ENCODE measurements around the gene OOEP. TPM values are rescaled to one million over a fixed set of nuclear protein-coding genes. Genes with fewer than 3 reads are reported as not detected.

Gene OOEP
- total RNA-seq, 4 donors from 2014 or later = not detected

GRCh38 chr6:73343164-73343563 is 26.5 kb downstream of the OOEP start:
- no peak for ATAC-seq
- no peak overlapping the region for H3K27ac ChIP-seq
- H3K36me3 ChIP-seq = no peaks in the 10 kb centered on the region
- H3K4me3 ChIP-seq = no peak overlapping the region
- no peak for TF ChIP-seq POLR2A (IDR thresholded peaks at IDR 0.05)
- no peak for TF ChIP-seq EP300 (IDR thresholded peaks at IDR 0.05)
- no peak for TF ChIP-seq CTCF (IDR thresholded peaks at IDR 0.05)
- no peak for TF ChIP-seq POLR2AphosphoS5 (IDR thresholded peaks at IDR 0.05)
- no peaks in the 10 kb centered on the region for H3K4me1 ChIP-seq
- H3K9me3 ChIP-seq = no peaks in the 10 kb centered on the region
- H3K27me3 ChIP-seq = peaks cover 13% of the 10 kb centered on the region

GRCh38 chr6:73342174-73342573 is 27.5 kb downstream of the OOEP start:
- no peak for TF ChIP-seq CTCF (IDR thresholded peaks at IDR 0.05)
- no peak for ATAC-seq
- 50 to 71% methylated on average over 1 to 4 of the region's 5 CpGs for WGBS, 2 donors (ENCODE audit: low coverage in 1 of 2)

GRCh38 chr6:73341335-73341734 is 28.4 kb downstream of the OOEP start:
- Histone ChIP-seq H3K4me3 (no peak overlapping the region), H3K27me3 (no peaks in the 10 kb centered on the region), H3K27ac (no peak overlapping the region), H3K4me1 (no peaks in the 10 kb centered on the region), H3K36me3 (no peaks in the 10 kb centered on the region), H3K9me3 (no peaks in the 10 kb centered on the region)
- TF ChIP-seq POLR2AphosphoS5 (IDR thresholded peaks at IDR 0.05) = no peak
- no peak for TF ChIP-seq POLR2A (IDR thresholded peaks at IDR 0.05)
- no peak for TF ChIP-seq CTCF (IDR thresholded peaks at IDR 0.05)
- no peak for TF ChIP-seq EP300 (IDR thresholded peaks at IDR 0.05)
- no peak for ATAC-seq
- 75% methylated on average over 1 of the region's 1 CpG; no CpG with 5 or more reads in 1 of the 2 donors for WGBS, 2 donors (ENCODE audit: low coverage in 1 of 2)

More at GRCh38 chr6:73342174-73342573, 27.5 kb downstream of the OOEP start:
- Histone ChIP-seq H3K4me3 (no peak overlapping the region), H3K9me3 (no peaks in the 10 kb centered on the region), H3K36me3 (no peaks in the 10 kb centered on the region), H3K27ac (no peak overlapping the region), H3K27me3 (peaks cover 3% of the 10 kb centered on the region), H3K4me1 (no peaks in the 10 kb centered on the region)

- Histone ChIP-seq H3K4me3 (no peak overlapping the region), H3K27me3 (no peaks in the 10 kb centered on the region), H3K36me3 (no peaks in the 10 kb centered on the region), H3K27ac (no peak overlapping the region), H3K9me3 (no peaks in the 10 kb centered on the region), H3K4me1 (no peaks in the 10 kb centered on the region)
- WGBS, 2 donors (ENCODE audit: low coverage in 1 of 2) = 69% methylated on average over 2 of the region's 2 CpGs
- ATAC-seq = no peak
- TF ChIP-seq POLR2A (IDR thresholded peaks at IDR 0.05) (no peak), EP300 (IDR thresholded peaks at IDR 0.05) (no peak), CTCF (IDR thresholded peaks at IDR 0.05) (no peak), POLR2AphosphoS5 (IDR thresholded peaks at IDR 0.05) (no peak)
These were observed 29.6 kb downstream of the OOEP start for GRCh38 chr6:73340048-73340447.

GRCh38 chr6:73339340-73339739 is 30.4 kb downstream of the OOEP start:
- Histone ChIP-seq H3K27me3 (no peaks in the 10 kb centered on the region), H3K9me3 (no peaks in the 10 kb centered on the region), H3K4me3 (no peak overlapping the region), H3K36me3 (no peaks in the 10 kb centered on the region), H3K27ac (no peak overlapping the region), H3K4me1 (no peaks in the 10 kb centered on the region)
- no peak for ATAC-seq
- 43 to 100% methylated on average over 1 to 2 of the region's 3 CpGs for WGBS, 2 donors (ENCODE audit: low coverage in 1 of 2)
- TF ChIP-seq EP300 (IDR thresholded peaks at IDR 0.05) (no peak), CTCF (IDR thresholded peaks at IDR 0.05) (no peak), POLR2A (IDR thresholded peaks at IDR 0.05) (no peak)
